GM18498 (cell line): ENCODE results near the gene WRAP73.

Experiments used
- ATAC-seq: cut with Tn5 transposase; IDR thresholded peaks from one replicate; pipeline ENCODE4 v1.9.1; 2021; ENCODE audit warnings: mild to moderate bottlenecking, moderate library complexity; ENCODE audit not compliant: unreplicated experiment

Gene WRAP73, protein sequence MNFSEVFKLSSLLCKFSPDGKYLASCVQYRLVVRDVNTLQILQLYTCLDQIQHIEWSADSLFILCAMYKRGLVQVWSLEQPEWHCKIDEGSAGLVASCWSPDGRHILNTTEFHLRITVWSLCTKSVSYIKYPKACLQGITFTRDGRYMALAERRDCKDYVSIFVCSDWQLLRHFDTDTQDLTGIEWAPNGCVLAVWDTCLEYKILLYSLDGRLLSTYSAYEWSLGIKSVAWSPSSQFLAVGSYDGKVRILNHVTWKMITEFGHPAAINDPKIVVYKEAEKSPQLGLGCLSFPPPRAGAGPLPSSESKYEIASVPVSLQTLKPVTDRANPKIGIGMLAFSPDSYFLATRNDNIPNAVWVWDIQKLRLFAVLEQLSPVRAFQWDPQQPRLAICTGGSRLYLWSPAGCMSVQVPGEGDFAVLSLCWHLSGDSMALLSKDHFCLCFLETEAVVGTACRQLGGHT

DNA sequence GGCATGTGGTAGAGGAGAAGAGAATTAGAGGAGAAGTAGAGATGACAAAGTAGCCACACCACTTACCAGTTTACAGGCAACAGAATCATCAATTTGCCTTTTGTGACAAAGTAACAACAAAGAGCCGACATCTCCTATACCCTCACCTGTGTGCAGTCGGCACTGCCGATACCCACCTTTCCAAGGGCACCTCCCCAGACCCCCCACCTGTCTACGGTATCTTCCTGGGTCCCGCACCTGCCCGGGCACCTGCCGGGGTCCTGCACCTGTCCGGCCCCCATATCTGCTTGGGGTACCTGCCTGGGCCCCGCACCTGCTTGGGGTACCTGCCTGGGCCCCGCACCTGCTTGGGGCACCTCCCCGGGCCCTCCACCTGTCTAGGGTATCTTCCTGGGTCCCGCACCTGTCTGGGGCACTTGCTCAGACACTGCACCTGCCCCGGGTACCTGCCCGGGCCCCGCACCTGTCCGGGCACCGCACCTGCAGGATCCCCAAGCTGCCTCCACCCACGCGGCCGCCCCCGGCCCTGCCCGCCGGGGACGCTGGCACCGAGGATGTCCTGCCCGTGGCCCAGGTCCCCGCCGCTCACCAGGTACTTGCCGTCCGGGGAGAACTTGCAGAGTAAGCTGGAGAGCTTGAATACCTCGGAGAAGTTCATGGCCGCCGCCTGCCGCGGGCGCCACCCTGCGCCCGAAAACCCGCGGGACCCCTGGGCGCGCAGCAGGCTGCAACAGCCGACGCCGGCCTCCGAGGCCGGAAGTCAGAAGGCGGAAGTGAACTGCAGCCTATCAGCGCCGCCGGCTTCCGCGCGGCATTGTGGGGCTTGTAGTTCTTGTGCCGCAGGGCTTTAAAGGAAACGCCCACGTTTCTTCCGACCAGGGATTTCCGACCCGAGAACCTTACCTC is at the start of gene WRAP73:
Gene WRAP73 (minus strand): TSS at position 762 of the 906 bp plus-strand sequence. CDS start 104 bp downstream, at position 658.
- ATAC-seq = peak; percentile 78

DNA sequence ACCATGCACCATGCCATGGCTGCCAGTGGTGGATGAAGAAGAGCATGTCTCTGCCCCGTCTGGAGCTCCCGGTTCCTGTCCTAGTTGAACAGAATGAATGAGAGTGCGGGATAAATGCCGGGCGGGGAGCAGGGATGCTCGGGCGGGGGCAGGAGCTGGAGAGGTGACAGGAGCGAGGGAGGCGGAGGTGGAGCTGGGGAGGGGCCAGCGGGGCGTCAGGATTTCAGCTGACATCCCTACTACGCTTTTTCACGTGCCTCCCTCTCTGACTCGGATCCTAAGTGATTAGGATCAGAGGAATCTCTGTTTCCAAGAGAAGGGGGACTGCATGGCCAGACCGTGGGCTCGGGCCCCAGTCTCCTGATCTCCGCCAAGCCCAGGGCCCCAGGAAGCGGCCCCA is 49.7 kb upstream of the WRAP73 start:
- ATAC-seq = no peak

DNA sequence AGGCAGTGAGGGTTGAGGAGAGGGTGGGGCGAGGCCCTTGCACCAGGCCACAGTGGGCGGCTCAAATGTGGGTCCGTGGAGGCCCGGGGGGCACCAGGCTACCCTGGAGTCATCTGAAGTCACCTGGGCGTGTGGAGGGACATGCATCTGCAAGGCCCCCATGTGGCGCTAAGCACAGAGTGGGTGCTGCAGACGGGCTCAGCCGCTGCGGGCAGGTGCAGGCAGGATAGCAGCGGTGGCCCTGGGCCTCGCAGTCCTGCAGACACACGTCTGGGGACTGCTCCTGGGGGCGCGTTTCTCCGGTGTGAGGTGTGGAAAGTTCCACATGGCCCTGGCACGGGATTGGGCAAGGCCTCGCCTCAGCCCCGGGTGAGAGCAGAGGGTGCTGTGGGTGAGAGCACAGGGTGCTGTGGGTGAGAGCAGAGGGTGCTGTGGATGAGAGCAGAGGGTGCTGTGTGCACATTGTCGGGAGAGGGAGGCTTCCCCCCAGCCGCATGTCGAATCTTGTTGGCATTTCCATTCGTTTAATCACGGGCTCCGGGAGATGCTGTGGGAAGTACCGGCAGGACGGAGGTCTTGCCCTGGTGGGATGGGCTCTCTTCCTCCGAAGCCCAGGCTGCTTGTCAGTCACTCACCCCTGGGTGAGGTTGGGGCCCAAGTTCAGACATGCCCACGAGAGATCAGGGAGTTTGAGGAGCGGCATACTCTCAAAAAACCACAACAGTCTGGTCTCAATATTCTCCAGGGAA is 48.9 kb upstream of the WRAP73 start:
- ATAC-seq = no peak

DNA sequence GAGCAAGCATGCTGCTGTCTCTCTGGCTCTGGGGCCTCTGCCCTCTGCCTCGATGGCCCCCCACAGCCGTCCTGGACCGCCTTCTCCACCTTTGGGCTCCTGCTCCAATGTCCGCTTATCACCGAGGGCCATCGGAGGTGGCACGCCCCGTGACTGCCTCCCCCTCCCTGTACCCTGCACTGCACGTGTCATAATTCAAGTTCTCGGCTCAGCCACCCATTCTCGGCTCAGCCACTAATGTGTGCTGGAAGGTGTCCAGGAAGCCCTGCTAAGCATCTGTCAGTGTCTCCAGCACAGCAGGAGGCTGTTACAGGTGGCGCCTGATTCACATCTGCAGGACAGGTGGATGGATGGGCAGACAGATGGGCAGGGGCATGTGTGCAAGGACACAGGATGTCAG is 47.9 kb upstream of the WRAP73 start:
- ATAC-seq = no peak

DNA sequence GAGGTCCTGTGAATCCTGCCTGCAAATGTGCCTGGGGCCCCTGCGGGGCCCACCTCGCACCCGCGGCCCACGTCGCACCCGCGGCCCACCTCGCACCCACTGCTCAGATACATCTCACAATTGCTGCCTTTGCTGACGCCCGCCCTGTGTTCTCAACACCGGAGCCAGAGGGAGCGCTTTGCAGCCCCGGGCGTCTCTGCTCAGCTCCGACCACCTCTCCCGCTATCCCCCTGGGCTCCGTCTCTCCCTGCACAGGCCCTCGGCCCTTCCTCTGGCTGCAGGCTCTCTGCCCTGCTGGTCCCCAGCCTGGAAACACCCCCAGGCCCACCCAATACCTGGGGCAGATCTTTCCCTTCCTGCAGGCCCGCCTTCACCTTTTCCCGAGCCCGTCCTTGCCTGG is 47.2 kb upstream of the WRAP73 start:
- ATAC-seq = no peak

DNA sequence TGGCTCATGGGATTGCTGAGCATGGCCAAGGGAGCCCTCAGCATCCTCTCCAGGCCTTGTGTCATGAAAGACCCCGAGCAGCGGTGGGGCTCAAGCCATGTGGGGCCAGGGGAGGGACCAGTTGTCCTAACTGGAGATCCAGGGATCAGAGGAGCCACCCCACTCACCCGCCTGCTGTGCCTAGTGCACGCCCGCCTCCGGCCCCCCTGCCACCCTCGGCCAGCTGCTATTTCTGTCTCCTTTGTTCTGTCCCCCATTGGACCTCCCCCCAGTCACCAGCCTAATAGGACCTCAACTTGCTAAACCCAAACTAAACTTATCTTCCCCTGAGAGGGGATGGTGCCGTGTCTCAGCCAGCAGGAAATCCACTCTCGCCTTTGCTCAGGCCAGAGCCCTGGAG is 46.8 kb upstream of the WRAP73 start:
- ATAC-seq = no peak

DNA sequence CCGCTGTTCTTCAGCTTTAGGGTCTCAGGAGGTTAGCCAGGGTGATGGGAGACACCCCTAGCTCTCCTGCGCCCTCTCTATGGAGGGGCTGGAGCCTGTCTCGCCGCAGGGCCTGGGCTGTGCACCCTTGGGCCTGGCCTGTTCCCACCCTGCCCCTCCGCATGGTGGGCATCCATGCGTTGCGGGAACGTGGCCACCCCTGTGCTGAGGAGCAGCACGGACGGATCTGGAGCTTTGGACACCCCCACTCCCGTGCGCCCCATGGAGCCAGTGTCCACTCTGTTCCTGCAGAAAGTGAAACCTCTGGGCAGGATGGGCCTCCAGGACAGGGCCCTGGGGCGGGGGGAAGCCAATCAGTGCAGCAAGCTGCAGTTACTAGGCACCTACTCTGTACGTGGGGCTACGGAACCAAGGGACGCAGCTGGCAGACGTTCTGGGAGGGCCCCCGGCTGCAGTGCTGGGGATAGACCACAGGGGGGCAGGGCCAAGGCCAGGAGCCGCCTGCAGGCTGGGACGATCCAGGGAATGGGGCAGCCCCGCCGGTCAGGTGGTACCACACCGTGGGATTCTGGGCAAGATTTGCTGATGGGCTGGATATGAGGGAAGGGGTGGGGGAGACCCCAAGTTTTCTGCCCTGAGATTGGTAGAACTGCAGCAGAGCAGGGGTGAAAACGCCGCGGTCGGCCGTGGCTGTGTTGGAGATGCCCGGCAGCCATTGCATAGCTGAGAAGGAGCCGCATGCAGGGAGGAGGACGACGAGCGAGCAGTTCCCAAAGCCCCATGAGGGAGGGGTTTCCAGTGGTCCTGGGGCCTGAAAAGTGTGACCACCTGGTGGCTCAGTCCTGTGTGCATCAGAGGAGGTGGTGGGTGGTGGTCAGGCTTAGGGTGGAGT is 45.7 kb upstream of the WRAP73 start:
- no peak for ATAC-seq

DNA sequence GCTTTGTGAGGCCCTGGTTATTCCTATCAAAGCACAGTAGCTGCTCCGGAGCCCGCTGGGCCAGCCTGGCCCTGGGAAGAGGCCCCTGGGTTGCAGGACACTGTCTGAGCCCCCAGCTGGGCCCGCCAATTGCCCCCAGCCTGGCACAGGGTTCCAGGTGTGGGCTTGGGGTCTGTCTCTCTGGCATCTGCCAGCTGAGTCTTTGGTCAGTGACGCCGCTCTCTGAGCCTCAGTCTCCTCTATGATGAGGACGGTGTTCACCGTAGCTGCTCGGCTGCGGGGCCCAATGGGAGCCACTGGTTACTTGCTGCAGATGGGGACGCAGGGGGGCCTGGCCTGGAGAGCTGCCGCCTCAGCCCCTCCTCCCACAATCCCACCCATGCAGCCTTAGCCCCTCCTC is 43.4 kb upstream of the WRAP73 start:
- ATAC-seq = no peak

DNA sequence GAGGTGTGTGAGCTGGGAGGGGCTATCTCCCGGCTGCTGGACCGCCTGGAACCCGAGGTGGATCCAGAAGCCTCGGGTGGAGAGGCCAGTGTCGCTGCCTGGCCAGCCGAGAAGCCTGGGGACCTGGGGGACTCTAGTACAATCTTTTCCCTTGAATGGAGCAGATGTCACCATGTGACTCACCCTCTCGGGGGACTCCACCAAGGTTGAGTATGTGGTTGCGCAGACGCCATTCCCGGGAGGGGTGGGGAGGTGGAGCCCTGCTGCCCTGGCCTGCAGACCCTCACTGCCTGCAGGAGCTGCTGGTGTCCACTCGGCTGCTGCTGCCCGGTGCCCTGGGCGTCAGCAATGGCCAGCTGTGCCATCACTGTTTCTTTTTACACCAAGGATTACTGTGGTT is 42.7 kb upstream of the WRAP73 start:
- no peak for ATAC-seq

DNA sequence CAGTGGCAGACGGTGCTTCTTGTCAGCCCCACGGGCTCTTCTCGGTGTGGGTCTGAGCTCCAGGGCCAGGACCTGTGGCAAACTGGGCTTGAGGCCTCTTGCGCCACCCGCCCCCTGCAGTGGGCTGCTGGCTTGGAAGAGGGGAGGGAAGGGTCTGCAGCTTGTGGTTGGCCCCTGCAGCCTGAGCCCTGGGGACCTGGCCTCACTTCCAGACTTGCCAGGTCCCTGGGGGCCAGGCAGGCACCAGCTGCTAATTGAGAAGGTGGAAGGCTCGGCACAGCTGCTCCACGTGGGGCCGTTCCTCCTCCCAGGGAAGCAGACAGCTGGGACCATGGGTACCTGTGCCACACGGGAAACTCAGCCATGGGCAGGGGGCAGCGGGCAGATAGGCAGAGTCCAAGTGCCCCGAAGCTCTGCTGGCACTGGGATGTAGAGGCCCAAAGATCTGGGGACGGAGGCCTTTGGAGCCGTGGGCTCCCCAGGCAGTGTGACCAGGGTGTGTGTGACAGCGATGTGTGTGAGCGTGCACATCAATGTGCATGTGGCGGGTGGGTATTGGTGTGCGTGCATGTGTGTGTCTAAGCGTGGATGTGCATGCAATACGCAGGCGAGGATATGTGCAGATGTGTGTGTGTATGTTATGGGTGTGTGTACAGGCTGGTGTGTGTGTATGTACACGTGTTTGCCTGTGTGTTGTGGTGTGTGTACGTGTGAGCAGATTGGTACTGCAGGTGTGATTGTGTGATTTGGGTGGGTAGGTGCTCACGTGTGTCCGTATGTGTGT is 41.7 kb upstream of the WRAP73 start:
- no peak for ATAC-seq

DNA sequence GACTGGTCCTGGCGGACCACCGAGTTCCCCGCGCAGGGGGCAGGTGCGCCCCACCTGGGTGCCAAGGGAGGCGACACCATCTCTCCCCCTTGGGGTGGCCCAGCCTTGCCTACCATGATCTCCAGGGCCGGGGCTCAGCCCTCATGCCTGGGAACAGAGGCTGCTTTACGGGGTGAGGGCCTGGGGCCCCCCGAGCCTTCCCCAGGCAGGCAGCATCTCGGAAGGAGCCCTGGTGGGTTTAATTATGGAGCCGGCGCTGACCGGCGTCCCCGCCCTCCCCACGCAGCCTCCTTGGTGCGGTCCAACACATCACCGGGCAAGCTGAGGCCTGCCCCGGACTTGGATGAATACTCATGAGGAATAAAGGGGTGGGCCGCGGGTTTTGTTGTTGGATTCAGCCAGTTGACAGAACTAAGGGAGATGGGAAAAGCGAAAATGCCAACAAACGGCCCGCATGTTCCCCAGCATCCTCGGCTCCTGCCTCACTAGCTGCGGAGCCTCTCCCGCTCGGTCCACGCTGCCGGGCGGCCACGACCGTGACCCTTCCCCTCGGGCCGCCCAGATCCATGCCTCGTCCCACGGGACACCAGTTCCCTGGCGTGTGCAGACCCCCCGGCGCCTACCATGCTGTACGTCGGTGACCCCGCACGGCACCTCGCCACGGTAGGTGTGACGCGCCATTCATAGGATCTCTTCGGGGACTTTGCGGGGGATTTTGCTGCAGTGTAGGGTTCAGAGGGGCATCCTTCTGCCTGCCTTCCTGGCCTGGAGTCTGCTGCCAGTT is 40.6 kb upstream of the WRAP73 start:
- ATAC-seq = no peak

DNA sequence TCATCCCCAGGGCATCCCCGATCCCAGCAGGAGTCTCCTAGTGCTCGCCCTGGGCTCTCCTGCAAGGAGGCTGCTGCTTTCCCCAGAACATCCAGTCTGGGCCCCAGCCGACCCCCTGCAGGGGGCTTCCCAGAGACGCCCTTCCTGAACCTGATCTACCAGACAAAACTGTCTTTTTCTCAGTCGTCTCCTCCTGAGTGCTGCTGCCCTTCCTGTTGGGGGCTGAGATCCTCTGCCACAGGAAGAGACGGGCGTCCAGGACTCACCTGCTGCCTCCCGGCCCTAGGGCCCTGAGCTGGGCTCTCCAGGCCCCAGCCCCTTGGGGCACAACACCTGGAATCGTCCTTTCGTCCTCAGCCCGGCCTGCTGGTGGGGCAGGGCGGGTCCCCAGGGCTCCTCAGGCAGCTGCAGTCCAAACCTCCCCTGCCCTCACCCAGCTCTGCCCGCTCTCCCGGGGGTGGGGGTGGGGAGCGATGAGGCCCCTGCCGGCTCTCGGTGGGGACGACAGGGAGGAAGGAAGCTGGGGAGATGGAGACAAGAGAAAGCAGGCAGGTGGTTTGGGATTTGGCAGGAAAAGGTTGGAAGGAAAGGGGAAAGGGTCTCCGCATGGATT is 39.3 kb upstream of the WRAP73 start:
- ATAC-seq = no peak

DNA sequence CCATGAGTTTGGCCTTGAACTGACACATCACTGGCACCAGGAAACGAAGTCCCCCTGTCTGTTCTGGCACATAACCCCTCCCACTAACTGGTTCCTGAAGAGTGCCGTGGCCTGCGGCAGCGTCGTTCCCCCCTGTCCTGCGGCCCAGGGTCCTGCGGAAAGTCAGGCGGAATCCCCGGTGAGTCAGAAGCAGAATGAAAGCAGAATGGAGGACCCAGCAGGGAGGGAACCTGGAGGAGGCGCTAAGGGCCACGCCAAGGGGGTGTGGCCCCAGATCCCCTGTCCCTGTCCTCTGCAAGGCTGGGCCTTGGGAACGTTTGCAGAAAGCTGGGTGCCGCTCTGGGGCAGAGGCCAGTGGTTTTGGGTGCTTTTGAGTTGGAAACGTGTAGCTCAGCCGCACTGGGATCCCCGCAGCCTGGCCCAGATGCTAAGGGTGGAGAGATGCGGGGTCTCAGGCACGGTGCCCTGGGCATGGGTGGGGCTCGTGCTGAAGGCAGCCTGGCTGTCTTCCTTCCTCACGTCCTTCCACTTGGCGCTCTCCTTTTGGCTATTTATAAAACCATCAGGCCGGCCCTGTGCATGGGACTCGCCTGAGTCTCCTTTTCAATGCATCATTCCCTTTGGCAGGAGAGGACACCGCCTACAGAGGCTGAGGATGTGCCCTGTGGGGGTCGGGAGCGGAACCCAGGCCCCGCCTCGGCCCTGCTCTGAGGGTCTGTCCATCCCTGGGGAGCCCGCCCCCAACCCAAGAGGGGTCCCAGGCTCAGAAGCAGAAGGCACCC is 38.6 kb upstream of the WRAP73 start:
- no peak for ATAC-seq

DNA sequence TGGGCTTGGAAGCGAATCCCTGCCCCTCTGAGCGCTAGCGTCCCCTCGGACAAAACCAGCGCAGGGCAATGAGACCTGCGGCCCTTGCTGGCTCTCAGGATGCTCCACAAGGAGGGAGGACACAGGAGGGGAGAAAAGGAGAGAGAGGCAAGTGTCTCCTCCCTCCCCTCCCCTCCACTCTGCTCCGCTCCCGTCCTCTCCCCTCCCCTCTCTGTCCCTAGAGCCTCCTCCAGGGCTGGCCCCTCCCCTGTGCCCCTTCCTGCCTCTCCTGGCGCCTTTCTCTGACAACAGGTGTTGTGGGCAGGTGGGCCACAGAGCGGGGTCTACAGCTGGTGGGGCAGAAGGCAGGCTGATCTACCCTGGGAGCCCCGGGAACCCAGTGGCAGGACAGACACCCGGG is 37.6 kb upstream of the WRAP73 start:
- ATAC-seq = no peak

DNA sequence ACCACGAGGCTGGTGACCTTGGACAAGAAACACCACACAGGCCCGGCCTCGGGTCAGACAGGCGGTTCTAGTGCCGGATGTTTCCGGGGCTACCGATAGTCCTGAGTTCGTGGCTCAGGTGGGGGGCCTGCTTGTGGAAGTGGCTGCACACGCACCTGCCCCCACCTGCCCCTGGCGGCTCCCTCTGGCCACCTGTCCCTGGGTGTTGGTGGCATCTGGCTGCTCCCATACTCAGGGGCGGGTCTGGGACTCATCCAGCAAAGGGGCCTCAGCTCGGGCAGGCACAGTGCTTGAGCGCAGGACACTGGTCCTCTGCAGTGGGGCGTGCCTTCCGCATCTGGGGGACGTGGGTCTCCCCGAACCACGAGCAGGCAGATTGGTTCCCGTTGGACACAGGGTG is 36.0 kb upstream of the WRAP73 start:
- no peak for ATAC-seq

DNA sequence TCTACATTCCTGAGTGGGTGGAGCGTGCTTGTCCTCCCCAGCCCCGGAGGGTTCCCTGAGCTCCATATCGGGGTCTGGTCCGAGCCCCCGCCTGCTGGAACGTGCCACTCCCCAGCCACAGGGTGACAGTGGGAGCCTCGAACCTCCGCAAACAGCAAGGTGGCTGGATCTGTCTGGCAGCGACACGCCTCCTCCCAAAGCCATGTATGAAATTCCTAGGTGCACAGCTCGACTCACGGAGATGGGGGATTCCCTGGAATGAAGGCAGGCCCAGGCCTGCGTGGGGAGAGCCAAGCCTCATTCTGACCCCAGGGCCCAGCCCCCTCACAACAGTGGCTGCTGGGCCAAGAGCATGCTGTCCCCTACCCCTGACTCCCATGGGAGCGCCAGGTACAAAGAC is 35.3 kb upstream of the WRAP73 start:
- no peak for ATAC-seq

DNA sequence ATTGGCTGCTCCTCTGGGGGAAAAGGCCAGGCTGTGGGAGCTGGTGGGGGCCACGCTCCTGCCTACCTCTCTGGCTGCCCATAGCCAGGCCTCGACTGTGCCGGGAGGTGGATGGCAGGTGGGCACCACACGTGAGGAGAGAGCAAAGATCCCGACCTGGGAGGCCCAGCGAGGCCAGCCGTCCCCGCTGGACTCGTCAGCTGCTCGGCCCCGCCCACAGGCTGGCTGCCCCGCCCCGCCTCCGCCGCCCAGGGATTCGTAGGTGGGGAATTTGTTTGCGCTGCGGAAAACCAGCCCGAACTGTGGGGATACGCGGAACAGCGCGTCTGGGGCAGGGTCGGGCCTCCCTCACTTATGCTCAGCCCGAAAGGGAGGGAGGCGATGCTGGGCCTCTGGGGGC is 34.1 kb upstream of the WRAP73 start:
- no peak for ATAC-seq
